Thoracic aorta (tissue), 2 donors: Measurements from ENCODE around the gene WSCD1. TPM values are rescaled to one million over a fixed set of nuclear protein-coding genes. Genes with fewer than 3 reads are reported as not detected.

Experiments
- ATAC-seq: fragments of 150-250 bp; one replicate; pipeline ENCODE4 v1.8.0; 2017; ENCODE audit warnings: low read depth; ENCODE audit not compliant: insufficient number of reproducible peaks, low FRiP score
- DNase-seq: peaks from one replicate; pipeline ENCODE4 v3.0.0-alpha.2; 2020; ENCODE audit warnings: low spot score
- H3K27ac ChIP-seq, 2 donors: fragments of 200-600 bp; sonication (generic); 1 replicate in 1 of 2; 2 replicates in 1 of 2; pipeline ENCODE4 v1.5.1; 2016; ENCODE audit warnings: mild to moderate bottlenecking in 2 of 2, moderate library complexity in 2 of 2
- H3K27me3 ChIP-seq: fragments of 200-600 bp; sonication (generic); replicated peaks from 2 replicates; pipeline ENCODE4 v1.6.0; 2016; ENCODE audit warnings: mild to moderate bottlenecking; ENCODE audit not compliant: insufficient read depth
- H3K36me3 ChIP-seq: fragments of 200-600 bp; sonication (generic); one replicate; pipeline ENCODE4 v1.5.1; 2016
- H3K4me1 ChIP-seq, 2 donors: fragments of 200-600 bp; sonication (generic); 1 replicate in 1 of 2; 2 replicates in 1 of 2; pipeline versions ENCODE4 v1.5.1 to v1.6.0; 2016; ENCODE audit warnings: low read depth in 2 of 2, mild to moderate bottlenecking in 1 of 2; ENCODE audit not compliant: control insufficient read depth in 1 of 2
- H3K4me3 ChIP-seq: fragments of 200-600 bp; sonication (generic); 2 replicates; pipeline ENCODE4 v1.5.1; 2016; ENCODE audit warnings: mild to moderate bottlenecking
- H3K9me3 ChIP-seq: fragments of 200-600 bp; sonication (generic); 2 replicates; pipeline ENCODE4 v1.5.1; 2016
- total RNA-seq, 2 donors: library from RNA; depleted of rRNA; stranded (reverse); fragments of >200 nt; gene quantifications; one replicate each; pipeline versions ENCODE4 v1.1.0 to v1.2.3, GENCODE V29; 2016
- TF ChIP-seq, protein P1 (sequence below): fragments of 200-600 bp; sonication (generic); IDR thresholded peaks from one replicate; pipeline ENCODE4 v1.5.1; 2019; ENCODE audit warnings: antibody characterized with exemption

Gene WSCD1
- total RNA-seq, 2 donors from 2014 or later, result 6.0 to 29.0 TPM

DNA sequence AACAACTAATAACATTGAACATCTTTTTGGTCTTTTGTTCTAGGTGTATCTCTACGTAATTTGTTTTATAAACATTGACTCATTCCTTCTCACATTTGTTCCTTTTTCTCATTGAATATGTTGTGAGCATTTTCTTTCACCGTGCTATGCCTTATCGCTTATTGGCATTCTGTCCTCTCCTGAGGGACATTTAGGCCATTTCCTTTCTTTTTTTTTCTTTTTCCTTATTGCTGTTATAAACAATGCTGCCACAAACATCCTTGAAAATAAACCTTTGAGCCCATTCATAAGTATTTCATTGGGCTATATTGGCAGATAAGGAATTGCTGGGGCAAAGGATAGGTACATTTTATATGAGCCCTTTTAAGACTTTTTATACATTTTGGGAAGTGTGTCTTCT, 32.4 kb downstream of the WSCD1 start:
- H3K4me3 ChIP-seq, result no peak overlapping the region

GRCh38 chr17:6104956-6105648, 34.9 kb downstream of the WSCD1 start:
- no peaks in the 10 kb centered on the region for H3K27me3 ChIP-seq
- H3K36me3 ChIP-seq, result no peaks in the 10 kb centered on the region
- H3K4me3 ChIP-seq, result no peak overlapping the region
- TF ChIP-seq, protein P1, sequence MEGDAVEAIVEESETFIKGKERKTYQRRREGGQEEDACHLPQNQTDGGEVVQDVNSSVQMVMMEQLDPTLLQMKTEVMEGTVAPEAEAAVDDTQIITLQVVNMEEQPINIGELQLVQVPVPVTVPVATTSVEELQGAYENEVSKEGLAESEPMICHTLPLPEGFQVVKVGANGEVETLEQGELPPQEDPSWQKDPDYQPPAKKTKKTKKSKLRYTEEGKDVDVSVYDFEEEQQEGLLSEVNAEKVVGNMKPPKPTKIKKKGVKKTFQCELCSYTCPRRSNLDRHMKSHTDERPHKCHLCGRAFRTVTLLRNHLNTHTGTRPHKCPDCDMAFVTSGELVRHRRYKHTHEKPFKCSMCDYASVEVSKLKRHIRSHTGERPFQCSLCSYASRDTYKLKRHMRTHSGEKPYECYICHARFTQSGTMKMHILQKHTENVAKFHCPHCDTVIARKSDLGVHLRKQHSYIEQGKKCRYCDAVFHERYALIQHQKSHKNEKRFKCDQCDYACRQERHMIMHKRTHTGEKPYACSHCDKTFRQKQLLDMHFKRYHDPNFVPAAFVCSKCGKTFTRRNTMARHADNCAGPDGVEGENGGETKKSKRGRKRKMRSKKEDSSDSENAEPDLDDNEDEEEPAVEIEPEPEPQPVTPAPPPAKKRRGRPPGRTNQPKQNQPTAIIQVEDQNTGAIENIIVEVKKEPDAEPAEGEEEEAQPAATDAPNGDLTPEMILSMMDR, result no peak
- no peak overlapping the region for H3K27ac ChIP-seq
- ATAC-seq, result no peak
- H3K4me1 ChIP-seq, result no peaks in the 10 kb centered on the region
- no peak for DNase-seq
- no peaks in the 10 kb centered on the region for H3K9me3 ChIP-seq

More for the DNA sequence above, 32.4 kb downstream of the WSCD1 start:
- DNase-seq (no peak), ATAC-seq (no peak)
- Histone ChIP-seq H3K27me3 (no peaks in the 10 kb centered on the region), H3K36me3 (no peaks in the 10 kb centered on the region), H3K27ac (no peak overlapping the region), H3K4me1 (no peaks in the 10 kb centered on the region), H3K9me3 (no peaks in the 10 kb centered on the region)
- TF ChIP-seq, protein P1, result no peak

DNA sequence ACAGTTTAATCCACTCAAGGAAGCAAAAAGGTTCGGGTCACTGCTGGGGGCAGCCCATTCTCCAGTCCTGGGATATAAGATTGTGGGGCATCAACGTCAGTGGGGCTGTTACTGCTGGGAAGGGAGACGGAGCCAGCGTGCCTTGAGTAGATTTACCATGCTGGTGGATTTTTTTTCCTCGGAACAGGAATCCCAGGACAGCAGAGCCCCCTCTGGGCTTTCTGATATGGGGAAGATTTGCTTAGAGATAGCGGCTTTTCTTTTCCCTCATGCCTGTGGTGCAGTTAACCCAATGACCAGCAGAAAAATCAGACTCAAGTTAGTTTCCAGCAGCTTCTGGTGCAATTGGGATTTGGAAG, 35.4 kb downstream of the WSCD1 start:
- TF ChIP-seq, protein P1, result no peak
- ATAC-seq (no peak), DNase-seq (no peak)
- Histone ChIP-seq H3K27ac (no peak overlapping the region), H3K27me3 (no peaks in the 10 kb centered on the region), H3K9me3 (no peaks in the 10 kb centered on the region), H3K36me3 (no peaks in the 10 kb centered on the region), H3K4me1 (no peaks in the 10 kb centered on the region), H3K4me3 (no peak overlapping the region)

DNA sequence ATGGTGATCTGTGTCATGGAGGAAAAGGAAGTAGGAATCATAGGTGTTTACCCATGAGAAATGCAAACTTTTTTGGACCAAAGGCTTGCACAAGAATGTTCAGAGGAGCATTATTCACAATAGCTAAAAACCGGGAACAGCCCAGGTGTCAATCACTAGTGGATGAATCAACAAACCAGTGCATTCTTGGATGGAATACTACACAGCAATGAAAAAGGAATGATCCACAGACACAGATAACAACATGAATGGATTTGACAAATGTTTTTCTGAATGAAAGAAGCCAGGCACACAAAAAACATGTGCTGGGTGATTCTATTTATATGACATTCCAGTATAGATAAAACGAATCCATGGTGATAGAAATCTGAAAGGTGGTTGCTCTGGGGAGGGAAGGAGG, 36.0 kb downstream of the WSCD1 start:
- TF ChIP-seq, protein P1, result no peak
- Histone ChIP-seq H3K9me3 (no peaks in the 10 kb centered on the region), H3K27me3 (no peaks in the 10 kb centered on the region), H3K36me3 (no peaks in the 10 kb centered on the region), H3K4me1 (no peaks in the 10 kb centered on the region), H3K4me3 (no peak overlapping the region), H3K27ac (no peak overlapping the region)
- DNase-seq (no peak), ATAC-seq (no peak)

DNA sequence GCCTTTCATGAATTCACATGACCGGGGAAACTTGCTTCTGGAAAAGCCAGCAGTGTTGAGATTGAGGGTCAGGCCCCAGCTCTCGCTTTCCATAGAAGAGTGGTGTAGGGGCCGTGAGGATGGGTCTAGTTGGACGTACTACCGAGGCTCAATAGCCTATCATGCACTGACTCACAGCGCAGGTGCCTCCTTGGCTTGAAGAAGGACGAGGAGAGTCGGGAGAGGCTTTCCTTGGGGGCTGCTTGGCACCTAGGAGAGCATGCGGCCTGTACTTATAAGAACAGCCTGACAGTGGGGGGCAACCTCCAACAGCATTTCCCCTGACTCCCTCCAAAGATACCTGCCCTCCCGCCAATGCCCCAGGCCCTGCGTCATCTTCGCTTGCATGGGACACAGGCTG, 37.6 kb downstream of the WSCD1 start:
- TF ChIP-seq, protein P1, result no peak
- no peak for ATAC-seq
- H3K36me3 ChIP-seq, result no peaks in the 10 kb centered on the region
- no peaks in the 10 kb centered on the region for H3K9me3 ChIP-seq
- no peak overlapping the region for H3K27ac ChIP-seq
- H3K4me1 ChIP-seq, result no peaks in the 10 kb centered on the region
- no peak for DNase-seq
- H3K4me3 ChIP-seq, result no peak overlapping the region
- H3K27me3 ChIP-seq, result no peaks in the 10 kb centered on the region
